Stimulated activated naive CD8-positive, alpha-beta T cell treated with anti-CD3 and anti-CD28 coated beads, Interleukin-15, amount 100 ng/mL, for 72 hours (primary cell): ENCODE measurements around the gene CACNA1E.

ENCODE experiments used
- ATAC-seq: fragments of 150-1000 bp; cut with Tn5 transposase; 2 replicates; pipeline ENCODE4 v1.10.0; 2021; ENCODE audit warnings: mild to moderate bottlenecking, moderate library complexity
- DNase-seq, 2 donors: peaks; one replicate each; pipeline ENCODE4 v3.0.0; 2021 to 2022
- H3K27ac Mint-ChIP-seq, 2 donors: one replicate each; pipeline ENCODE4 v1.8.0; 2022; ENCODE audit warnings: mild to moderate bottlenecking in 2 of 2, mixed read lengths in 2 of 2, moderate library complexity in 2 of 2
- H3K27me3 Mint-ChIP-seq: one replicate; pipeline ENCODE4 v1.8.0; 2022; ENCODE audit warnings: mixed read lengths
- H3K4me1 Mint-ChIP-seq: one replicate; pipeline ENCODE4 v1.8.0; 2022; ENCODE audit warnings: mild to moderate bottlenecking, mixed read lengths
- H3K4me3 Mint-ChIP-seq, 2 donors: one replicate each; pipeline ENCODE4 v1.8.0; 2022; ENCODE audit warnings: mild to moderate bottlenecking in 2 of 2, mixed read lengths in 2 of 2, moderate library complexity in 1 of 2
- H3K9me3 Mint-ChIP-seq, 2 donors: one replicate each; pipeline ENCODE4 v1.8.0; 2022; ENCODE audit warnings: mixed read lengths in 2 of 2

Gene CACNA1E

DNA sequence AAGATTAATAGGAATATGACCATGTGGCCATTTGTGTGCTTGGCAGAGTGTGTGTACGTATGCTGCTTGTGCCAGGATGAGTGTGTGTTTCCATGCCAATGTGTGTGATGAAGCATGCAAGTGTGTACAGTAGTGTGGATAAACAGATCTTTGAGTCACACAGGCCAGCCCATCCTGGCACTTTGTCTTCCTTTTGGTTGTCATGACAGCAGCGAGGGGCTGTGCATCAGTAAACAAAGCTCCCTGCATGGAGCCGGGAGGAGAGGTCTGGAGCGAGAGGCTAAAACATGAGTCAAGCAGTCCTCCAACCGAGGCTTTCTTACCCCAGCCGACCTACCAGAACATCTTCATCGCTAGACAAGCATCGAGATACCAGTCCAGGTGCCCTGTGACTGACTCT is 221.2 kb downstream of the CACNA1E start:
- no peak overlapping the region for H3K4me3 Mint-ChIP-seq
- no peak for DNase-seq
- peaks cover 24% of the 10 kb centered on the region for H3K27me3 Mint-ChIP-seq
- no peak overlapping the region for H3K27ac Mint-ChIP-seq
- H3K4me1 Mint-ChIP-seq = no peaks in the 10 kb centered on the region
- no peaks in the 10 kb centered on the region for H3K9me3 Mint-ChIP-seq
- ATAC-seq = no peak

DNA sequence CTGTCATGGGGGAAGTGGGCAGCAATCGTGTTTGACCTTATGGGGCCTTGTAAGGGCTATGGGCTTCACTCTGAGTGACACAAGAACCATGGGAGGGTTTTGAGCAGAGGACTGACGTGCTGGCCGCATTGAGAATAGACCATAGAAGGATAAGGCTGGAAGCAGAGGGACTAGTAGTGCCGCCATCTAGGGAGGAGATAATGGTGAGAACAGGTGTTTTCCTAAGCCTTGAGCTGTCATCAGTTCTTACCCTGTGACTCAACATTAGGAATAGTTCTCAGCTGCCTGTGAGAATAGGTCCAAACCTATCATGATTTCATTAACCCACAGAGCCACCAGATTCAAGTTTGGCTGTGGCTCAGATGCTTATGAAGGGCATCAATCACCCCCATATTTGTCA is 228.5 kb downstream of the CACNA1E start:
- no peak for DNase-seq
- no peak for ATAC-seq
- H3K4me3 Mint-ChIP-seq = no peak overlapping the region
- H3K4me1 Mint-ChIP-seq = no peaks in the 10 kb centered on the region
- peaks cover 23% of the 10 kb centered on the region for H3K27me3 Mint-ChIP-seq
- H3K27ac Mint-ChIP-seq = no peak overlapping the region
- H3K9me3 Mint-ChIP-seq = peaks cover 0 to 4% of the 10 kb centered on the region in 2 donors

DNA sequence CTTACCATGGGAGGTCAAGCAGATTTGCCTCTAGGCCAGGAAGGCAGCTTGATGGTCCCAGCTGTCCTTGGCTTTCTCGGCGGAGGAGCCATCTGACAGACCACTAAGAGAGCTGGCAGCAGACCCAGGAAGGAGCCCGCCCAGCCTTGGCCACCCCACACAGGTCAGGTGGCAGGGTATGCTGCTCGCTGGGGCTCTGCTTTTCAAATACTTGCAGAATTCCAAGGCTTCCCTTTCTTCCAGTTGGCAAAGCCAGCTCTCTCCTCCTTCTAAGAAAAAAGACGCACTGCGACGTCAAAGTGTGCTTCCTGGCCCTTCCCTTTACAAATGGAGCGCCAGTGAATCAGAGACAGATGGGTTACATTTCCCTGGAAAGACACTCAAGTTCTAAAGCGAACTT is 229.4 kb downstream of the CACNA1E start:
- Mint-ChIP-seq H3K4me3 (no peak overlapping the region), H3K4me1 (no peaks in the 10 kb centered on the region), H3K27ac (no peak overlapping the region), H3K27me3 (peaks cover 28% of the 10 kb centered on the region), H3K9me3 (peaks cover 0 to 4% of the 10 kb centered on the region in 2 donors)
- no peak for DNase-seq
- no peak for ATAC-seq

DNA sequence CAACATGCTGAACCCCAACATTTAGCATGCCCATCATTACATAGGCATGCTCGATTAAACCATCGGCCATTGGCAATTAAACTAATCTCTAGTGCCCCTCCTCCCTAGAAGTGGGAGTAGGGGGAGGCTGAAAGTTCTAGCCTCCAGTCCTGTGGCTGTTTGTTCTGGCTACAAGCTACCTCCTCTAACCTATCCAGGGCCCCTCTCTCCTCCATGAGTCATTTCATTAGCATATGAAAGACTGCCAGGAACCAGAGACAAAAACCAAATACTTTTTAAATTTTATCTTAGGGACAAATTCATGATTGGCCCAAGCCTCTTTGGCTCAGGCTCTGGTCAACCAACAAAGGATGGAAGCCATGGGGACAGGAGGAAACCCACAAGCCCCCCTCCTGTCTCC is 231.1 kb downstream of the CACNA1E start:
- DNase-seq (no peak), ATAC-seq (no peak)
- peaks cover 0 to 4% of the 10 kb centered on the region in 2 donors for H3K9me3 Mint-ChIP-seq
- peaks cover 27% of the 10 kb centered on the region for H3K27me3 Mint-ChIP-seq
- H3K27ac Mint-ChIP-seq = no peak overlapping the region
- H3K4me3 Mint-ChIP-seq = no peak overlapping the region
- no peaks in the 10 kb centered on the region for H3K4me1 Mint-ChIP-seq

DNA sequence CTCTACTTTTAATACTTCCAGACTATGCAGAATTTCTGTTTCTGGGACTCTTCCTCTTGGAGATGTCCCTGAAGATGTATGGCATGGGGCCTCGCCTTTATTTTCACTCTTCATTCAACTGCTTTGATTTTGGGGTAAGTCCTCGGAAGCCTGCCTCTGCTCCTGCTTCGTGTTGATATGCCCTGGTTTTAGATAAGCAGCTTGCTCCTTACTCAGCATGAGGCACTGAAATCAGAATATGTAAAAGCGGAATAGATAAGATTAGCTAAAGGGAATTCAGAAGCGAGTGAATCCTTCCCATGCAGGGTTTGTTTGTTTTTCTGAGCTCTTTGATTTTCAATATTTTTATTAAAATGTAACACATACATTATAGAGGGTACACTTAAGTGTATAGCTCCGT is 234.7 kb downstream of the CACNA1E start:
- H3K27me3 Mint-ChIP-seq = peaks cover 24% of the 10 kb centered on the region
- ATAC-seq (no peak), DNase-seq (no peak)
- no peak overlapping the region for H3K4me3 Mint-ChIP-seq
- H3K9me3 Mint-ChIP-seq = peaks cover 0 to 3% of the 10 kb centered on the region in 2 donors
- H3K27ac Mint-ChIP-seq = no peak overlapping the region
- no peaks in the 10 kb centered on the region for H3K4me1 Mint-ChIP-seq

DNA sequence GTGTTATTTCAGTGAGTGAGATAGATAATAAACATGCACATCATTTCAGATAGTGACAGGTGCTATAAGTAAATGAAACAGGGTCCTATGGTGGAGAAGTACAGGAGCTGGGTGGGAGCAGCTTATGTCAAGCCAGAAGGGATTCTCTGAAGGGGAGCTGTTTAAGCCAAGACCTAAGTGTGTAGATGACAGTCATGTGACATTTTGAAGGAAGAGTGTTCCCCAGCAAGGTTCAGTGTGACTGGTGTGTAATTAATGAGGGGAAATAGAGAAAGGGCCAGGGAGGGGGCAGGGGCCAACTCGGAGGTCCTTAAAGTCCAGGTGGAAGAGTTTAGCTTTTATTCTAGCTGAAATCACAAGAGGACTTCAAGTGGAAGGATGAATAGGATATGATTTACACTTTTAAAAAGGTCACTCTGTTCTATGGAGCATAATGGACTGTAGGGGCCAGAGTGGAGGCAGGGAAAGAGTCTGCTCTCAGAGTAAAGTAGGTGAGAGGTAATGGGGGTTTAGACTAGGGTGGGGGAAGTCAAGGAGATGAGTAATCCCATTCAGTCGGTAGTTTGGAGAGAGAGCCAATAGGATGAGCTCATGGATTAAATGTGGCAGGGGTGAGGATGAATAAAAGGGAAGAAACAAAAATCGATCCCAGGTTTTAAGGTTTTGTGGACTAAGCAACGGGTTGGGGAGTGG is 243.1 kb downstream of the CACNA1E start:
- Mint-ChIP-seq H3K27me3 (peaks cover 8% of the 10 kb centered on the region), H3K9me3 (no peaks in the 10 kb centered on the region), H3K4me3 (no peak overlapping the region), H3K4me1 (no peaks in the 10 kb centered on the region), H3K27ac (no peak overlapping the region)
- no peak for ATAC-seq
- DNase-seq = no peak

DNA sequence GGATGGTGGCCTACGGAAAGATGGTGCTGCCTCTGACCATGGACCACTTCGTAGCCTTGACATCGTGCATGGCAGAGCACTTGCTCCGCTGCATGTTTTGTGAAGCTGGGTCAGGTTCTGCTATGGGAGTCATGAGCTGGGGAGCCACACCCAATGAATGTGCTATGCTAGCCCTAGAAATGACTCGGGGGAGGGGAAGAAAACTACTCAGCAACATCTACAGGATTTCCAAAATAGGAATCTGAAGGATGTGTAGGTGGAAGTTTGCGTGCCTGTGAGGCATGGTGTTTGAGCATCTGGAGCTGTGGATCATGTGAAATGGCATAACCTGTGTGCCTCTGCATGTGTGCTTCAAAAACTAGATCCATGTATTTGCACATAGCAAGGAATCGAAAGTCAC is 247.3 kb downstream of the CACNA1E start:
- Mint-ChIP-seq H3K4me1 (no peaks in the 10 kb centered on the region), H3K4me3 (no peak overlapping the region), H3K27ac (no peak overlapping the region), H3K9me3 (no peaks in the 10 kb centered on the region), H3K27me3 (peaks cover 8% of the 10 kb centered on the region)
- DNase-seq (no peak), ATAC-seq (no peak)

DNA sequence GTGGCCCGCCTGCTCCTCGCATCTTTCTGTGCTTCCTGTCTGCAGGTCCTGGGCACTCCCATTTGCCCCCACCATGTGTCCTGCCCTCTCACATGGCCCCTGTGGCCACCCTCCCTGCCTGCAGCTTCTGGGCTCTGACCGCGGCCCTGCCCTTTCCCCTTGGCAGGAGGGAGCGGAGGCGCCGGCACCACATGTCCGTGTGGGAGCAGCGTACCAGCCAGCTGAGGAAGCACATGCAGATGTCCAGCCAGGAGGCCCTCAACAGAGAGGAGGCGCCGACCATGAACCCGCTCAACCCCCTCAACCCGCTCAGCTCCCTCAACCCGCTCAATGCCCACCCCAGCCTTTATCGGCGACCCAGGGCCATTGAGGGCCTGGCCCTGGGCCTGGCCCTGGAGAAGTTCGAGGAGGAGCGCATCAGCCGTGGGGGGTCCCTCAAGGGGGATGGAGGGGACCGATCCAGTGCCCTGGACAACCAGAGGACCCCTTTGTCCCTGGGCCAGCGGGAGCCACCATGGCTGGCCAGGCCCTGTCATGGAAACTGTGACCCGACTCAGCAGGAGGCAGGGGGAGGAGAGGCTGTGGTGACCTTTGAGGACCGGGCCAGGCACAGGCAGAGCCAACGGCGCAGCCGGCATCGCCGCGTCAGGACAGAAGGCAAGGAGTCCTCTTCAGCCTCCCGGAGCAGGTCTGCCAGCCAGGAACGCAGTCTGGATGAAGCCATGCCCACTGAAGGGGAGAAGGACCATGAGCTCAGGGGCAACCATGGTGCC is 249.1 kb downstream of the CACNA1E start:
- DNase-seq (no peak), ATAC-seq (peak; percentile 14)
- Mint-ChIP-seq H3K9me3 (no peaks in the 10 kb centered on the region), H3K27me3 (no peaks in the 10 kb centered on the region), H3K27ac (no peak overlapping the region), H3K4me3 (no peak overlapping the region), H3K4me1 (no peaks in the 10 kb centered on the region)

DNA sequence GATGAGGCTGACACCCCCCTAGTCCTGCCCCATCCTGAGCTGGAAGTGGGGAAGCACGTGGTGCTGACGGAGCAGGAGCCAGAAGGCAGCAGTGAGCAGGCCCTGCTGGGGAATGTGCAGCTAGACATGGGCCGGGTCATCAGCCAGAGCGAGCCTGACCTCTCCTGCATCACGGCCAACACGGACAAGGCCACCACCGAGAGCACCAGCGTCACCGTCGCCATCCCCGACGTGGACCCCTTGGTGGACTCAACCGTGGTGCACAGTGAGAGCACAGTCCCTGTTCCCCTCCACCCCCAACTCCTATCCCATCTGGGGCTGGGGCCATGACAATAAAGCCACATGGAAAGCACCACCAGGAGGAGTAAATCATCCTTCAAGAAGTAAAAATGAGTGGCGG is 250.2 kb downstream of the CACNA1E start:
- no peak overlapping the region for H3K4me3 Mint-ChIP-seq
- no peak overlapping the region for H3K27ac Mint-ChIP-seq
- DNase-seq = no peak
- no peaks in the 10 kb centered on the region for H3K4me1 Mint-ChIP-seq
- H3K27me3 Mint-ChIP-seq = no peaks in the 10 kb centered on the region
- no peak for ATAC-seq
- no peaks in the 10 kb centered on the region for H3K9me3 Mint-ChIP-seq

DNA sequence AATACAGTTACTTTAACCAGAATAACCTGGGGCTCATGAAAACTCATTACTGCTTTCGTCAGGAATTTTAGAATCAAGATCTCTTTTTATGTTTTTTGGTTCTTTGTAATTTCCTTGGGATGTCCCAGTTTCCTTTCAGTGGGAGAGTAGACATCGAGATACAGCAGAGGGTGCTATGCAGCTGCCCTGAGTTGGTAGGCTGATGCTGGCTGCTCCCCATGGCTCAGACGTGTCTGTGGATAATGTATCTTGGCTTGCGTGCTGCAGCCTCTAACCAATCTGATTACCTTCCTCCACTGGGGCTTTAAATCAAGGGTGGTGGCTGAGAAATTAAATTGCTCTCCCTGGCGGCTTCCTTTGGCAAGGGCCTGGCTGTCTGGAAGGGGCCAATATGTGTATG is 253.7 kb downstream of the CACNA1E start:
- no peak for ATAC-seq
- Mint-ChIP-seq H3K4me1 (no peaks in the 10 kb centered on the region), H3K27ac (no peak overlapping the region), H3K9me3 (no peaks in the 10 kb centered on the region), H3K27me3 (peaks cover 4% of the 10 kb centered on the region), H3K4me3 (no peak overlapping the region)
- DNase-seq = no peak

DNA sequence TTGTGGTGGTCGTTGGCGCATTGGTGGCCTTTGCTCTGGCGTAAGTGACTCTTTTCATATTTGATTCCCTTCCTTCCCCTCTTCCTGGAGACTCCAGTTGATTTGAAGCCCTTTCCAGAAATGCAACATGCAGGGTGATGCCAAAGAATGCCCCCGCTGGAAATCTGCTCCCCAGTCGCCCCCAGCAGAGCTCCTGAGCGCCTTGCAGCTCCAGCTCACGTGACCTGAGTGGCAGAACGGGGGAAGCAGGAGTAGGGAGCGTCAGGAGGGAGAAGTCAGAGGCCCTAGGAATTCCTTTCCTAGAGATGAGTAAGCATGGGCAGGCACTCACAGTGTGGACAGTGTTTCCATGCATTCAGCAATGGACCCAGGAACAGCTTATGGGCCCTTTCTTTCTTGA is 255.9 kb downstream of the CACNA1E start:
- DNase-seq (no peak), ATAC-seq (no peak)
- no peak overlapping the region for H3K4me3 Mint-ChIP-seq
- H3K27me3 Mint-ChIP-seq = peaks cover 8% of the 10 kb centered on the region
- H3K4me1 Mint-ChIP-seq = no peaks in the 10 kb centered on the region
- H3K9me3 Mint-ChIP-seq = no peaks in the 10 kb centered on the region
- no peak overlapping the region for H3K27ac Mint-ChIP-seq

DNA sequence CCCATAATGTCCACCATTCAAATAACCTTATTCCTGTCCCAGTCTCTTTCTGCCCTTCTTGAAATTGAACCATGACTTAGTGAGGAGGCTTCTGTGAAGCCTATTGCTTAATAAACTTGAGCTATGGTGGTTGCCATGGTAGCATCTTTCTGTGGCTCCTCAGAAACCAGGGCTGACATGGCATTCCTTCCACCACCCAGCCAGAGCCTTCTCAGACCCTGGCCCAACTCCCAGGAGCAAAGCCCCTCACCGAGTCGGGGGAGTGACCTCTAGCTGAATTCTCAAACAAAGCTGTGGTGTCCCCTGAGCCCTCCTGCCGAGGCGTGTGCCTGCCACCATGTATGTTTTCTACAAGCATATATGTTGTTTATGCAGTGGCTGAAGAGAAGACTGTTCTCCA is 259.1 kb downstream of the CACNA1E start:
- H3K9me3 Mint-ChIP-seq = no peaks in the 10 kb centered on the region
- H3K4me3 Mint-ChIP-seq = no peak overlapping the region
- ATAC-seq = no peak
- peaks cover 15% of the 10 kb centered on the region for H3K27me3 Mint-ChIP-seq
- H3K4me1 Mint-ChIP-seq = no peaks in the 10 kb centered on the region
- H3K27ac Mint-ChIP-seq = no peak overlapping the region
- DNase-seq = no peak

DNA sequence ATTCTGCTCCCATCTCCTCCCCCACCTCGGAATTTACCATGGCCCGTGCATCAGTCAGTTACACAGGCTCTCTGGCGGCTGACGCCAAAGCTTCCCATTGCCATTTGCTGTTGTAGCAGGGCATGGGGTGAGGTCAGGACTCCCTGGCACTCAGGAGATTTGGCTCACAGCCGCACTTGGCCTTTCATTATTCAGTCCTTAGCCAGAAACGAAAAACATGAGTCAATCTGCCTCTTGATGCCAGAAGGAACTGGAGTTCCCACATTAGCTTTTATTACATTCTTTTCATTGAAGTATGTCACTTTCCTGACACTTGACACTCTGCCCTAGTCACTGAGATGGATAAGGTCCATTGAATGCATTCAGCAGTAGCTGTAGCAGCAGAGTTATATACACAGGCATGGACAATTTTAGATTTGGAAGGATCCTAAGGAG is 260.6 kb downstream of the CACNA1E start:
- no peaks in the 10 kb centered on the region for H3K9me3 Mint-ChIP-seq
- H3K4me1 Mint-ChIP-seq = no peaks in the 10 kb centered on the region
- no peak for ATAC-seq
- no peak overlapping the region for H3K4me3 Mint-ChIP-seq
- H3K27me3 Mint-ChIP-seq = peaks cover 15% of the 10 kb centered on the region
- no peak for DNase-seq
- H3K27ac Mint-ChIP-seq = no peak overlapping the region

DNA sequence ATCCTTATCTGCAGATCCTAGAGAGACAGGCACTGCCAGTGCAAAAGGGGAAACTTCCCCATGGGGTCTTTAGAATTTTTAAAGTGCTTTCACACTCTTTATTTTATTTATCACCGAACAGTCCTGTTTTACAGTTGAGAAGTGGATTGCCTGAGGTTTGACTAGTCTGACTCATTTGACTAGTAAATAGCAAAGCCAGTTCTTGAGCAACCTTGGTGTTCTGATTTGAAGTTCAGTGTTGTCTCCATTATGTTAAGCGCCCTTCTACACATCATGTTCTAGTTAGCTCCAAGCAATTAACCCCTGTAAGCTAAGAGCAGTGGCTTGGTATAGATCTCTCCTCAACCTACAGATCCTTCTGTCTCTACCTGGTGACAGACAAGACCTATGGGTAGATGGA is 262.9 kb downstream of the CACNA1E start:
- DNase-seq (no peak), ATAC-seq (no peak)
- no peaks in the 10 kb centered on the region for H3K9me3 Mint-ChIP-seq
- H3K27me3 Mint-ChIP-seq = peaks cover 15% of the 10 kb centered on the region
- H3K27ac Mint-ChIP-seq = no peak overlapping the region
- no peak overlapping the region for H3K4me3 Mint-ChIP-seq
- no peaks in the 10 kb centered on the region for H3K4me1 Mint-ChIP-seq

DNA sequence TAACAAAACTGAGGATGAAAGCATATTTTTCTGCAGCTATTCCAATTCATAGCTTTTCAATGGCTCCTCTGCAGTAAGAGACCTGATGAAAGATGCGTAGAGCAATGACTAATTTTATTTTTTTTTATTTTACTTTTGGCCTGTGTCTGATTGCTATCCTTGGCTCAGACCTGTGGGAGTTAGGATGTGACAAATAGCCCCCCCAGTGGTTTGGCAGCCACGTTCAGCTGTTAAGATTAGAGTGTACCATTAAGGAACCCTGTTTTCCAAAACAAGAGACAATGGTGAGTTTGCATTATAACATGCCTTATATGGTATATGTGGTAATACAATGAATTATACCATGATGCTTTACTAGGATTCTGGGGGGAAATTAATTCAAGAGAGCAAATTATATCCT is 264.7 kb downstream of the CACNA1E start:
- no peak for DNase-seq
- Mint-ChIP-seq H3K27me3 (peaks cover 8% of the 10 kb centered on the region), H3K27ac (no peak overlapping the region), H3K9me3 (no peaks in the 10 kb centered on the region), H3K4me1 (no peaks in the 10 kb centered on the region), H3K4me3 (no peak overlapping the region)
- ATAC-seq = no peak

DNA sequence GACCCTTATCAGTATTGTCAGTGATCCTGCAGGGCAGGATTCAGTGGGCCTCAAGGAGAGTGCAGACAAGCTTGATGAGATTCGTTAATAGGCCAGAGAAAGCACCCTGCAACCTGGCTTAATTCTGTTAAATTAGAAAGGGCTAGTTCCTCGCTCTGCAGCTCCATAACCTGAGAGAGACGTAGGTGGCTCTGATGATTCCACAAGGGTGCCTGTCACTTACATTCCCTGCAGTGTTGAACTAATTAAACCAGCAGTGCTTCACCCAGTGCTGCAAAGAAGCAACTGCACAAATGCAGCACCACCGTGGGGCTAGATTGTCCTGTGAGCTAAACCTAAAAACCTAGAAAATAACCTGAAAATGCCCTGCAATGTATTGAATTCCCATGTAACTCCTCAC is 270.8 kb downstream of the CACNA1E start:
- no peaks in the 10 kb centered on the region for H3K9me3 Mint-ChIP-seq
- ATAC-seq (no peak), DNase-seq (no peak)
- no peaks in the 10 kb centered on the region for H3K4me1 Mint-ChIP-seq
- H3K27ac Mint-ChIP-seq = no peak overlapping the region
- peaks cover 21% of the 10 kb centered on the region for H3K27me3 Mint-ChIP-seq
- no peak overlapping the region for H3K4me3 Mint-ChIP-seq

DNA sequence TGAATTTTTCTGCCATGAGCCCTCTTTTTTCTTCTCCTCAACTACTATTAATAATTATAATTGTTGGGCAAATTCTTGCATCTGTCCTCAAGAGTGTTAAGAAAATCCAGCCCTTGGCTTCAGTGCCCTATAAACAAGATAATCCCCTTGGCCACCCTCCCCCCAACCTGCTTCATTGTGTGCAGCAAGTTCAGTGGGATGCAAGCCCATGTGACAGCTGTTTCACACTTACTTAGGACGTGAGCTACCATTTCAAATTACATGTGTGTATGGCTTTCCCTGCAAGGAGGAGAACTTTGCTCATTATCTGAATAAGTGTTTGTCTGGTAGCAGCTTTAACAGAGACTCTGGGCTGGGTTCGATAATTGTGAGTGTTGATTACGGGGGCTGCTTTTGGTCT is 276.2 kb downstream of the CACNA1E start:
- DNase-seq (no peak), ATAC-seq (no peak)
- no peak overlapping the region for H3K4me3 Mint-ChIP-seq
- no peaks in the 10 kb centered on the region for H3K4me1 Mint-ChIP-seq
- peaks cover 29% of the 10 kb centered on the region for H3K27me3 Mint-ChIP-seq
- no peaks in the 10 kb centered on the region for H3K9me3 Mint-ChIP-seq
- no peak overlapping the region for H3K27ac Mint-ChIP-seq
